ENCODE results near the gene F12.
"Not testable (repeated sequence)": the region's sequence is repeated elsewhere in the genome, so short reads cannot be mapped to it uniquely, and the experiment has no call there.

The F12 gene

GRCh38 chr5:177367981-177368868 lies 41.1 kb downstream of the F12 start:
- no peak for DNase-seq (ENCODE audit: low read depth)

GRCh38 chr5:177367323-177367848 lies 42.0 kb downstream of the F12 start:
- no peak for DNase-seq (ENCODE audit: low read depth)

GRCh38 chr5:177366528-177367322 lies 42.6 kb downstream of the F12 start:
- DNase-seq (ENCODE audit: low read depth): no peak

GRCh38 chr5:177365845-177366527 lies 43.4 kb downstream of the F12 start:
- no peak for DNase-seq (ENCODE audit: low read depth)

GRCh38 chr5:177364159-177364962 lies 45.0 kb downstream of the F12 start:
- no peak for DNase-seq (ENCODE audit: low read depth)

GRCh38 chr5:177363565-177363964 lies 45.8 kb downstream of the F12 start:
- no peak for DNase-seq (ENCODE audit: low read depth)

- DNase-seq (ENCODE audit: low read depth): no peak
Observed at GRCh38 chr5:177362610-177363507, 46.5 kb downstream of the F12 start.

- no peak for DNase-seq (ENCODE audit: low read depth)
Observed at GRCh38 chr5:177362292-177362609, 47.1 kb downstream of the F12 start.

GRCh38 chr5:177361418-177362291 lies 47.7 kb downstream of the F12 start:
- DNase-seq (ENCODE audit: low read depth): no peak

- not testable (repeated sequence) for DNase-seq (ENCODE audit: low read depth)
Observed at GRCh38 chr5:177360740-177361139, 48.6 kb downstream of the F12 start.

- DNase-seq (ENCODE audit: low read depth): no peak
Observed at GRCh38 chr5:177359860-177360259, 49.5 kb downstream of the F12 start.

- DNase-seq (ENCODE audit: low read depth): no peak
Observed at GRCh38 chr5:177359451-177359851, 49.9 kb downstream of the F12 start.

- DNase-seq (ENCODE audit: low read depth): no peak
Observed at GRCh38 chr5:177358370-177358819, 51.0 kb downstream of the F12 start.

- peak; percentile 42 for DNase-seq (ENCODE audit: low read depth)
Observed at GRCh38 chr5:177357459-177358351, 51.7 kb downstream of the F12 start, which contains the start of gene RGS14. Gene RGS14, plus strand, starts transcription at chr5:177357924. Its CDS starts 101 bp downstream, at chr5:177358025.

- no peak for DNase-seq (ENCODE audit: low read depth)
Observed at GRCh38 chr5:177357146-177357458, 52.3 kb downstream of the F12 start.

GRCh38 chr5:177356746-177357145 lies 52.6 kb downstream of the F12 start:
- DNase-seq (ENCODE audit: low read depth): no peak

- no peak for DNase-seq (ENCODE audit: low read depth)
Observed at GRCh38 chr5:177355868-177356168, 53.5 kb downstream of the F12 start.

GRCh38 chr5:177355162-177355867 lies 54.0 kb downstream of the F12 start:
- DNase-seq (ENCODE audit: low read depth): no peak

All from stimulated activated CD8-positive, alpha-beta memory T cell treated with anti-CD3 and anti-CD28 coated beads, Interleukin-12 subunit alpha, Interleukin-12 subunit beta, amount 100 ng/mL, for 1 hour (primary cell).